ENCODE measurements around the gene SOX6.

DNA sequence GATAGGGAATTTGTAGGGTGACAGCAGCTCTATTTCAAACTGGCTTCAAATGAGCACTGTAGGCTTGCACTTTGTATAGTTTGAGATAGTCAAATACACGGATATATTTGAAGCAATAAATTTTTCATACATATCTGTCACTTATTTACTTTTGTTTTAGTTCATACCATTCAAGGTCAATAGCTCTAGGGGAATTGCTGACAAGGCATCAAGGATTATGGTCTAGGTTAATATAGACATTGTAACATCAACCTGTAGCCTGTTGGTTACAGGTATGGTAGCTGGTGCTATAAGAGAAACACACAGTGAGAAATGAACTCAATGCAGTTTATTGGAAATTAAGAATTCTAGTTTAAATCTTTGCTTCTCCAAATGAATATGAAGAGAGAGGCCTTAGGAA lies 267.6 kb downstream of the SOX6 start:
- TF ChIP-seq, protein P1, sequence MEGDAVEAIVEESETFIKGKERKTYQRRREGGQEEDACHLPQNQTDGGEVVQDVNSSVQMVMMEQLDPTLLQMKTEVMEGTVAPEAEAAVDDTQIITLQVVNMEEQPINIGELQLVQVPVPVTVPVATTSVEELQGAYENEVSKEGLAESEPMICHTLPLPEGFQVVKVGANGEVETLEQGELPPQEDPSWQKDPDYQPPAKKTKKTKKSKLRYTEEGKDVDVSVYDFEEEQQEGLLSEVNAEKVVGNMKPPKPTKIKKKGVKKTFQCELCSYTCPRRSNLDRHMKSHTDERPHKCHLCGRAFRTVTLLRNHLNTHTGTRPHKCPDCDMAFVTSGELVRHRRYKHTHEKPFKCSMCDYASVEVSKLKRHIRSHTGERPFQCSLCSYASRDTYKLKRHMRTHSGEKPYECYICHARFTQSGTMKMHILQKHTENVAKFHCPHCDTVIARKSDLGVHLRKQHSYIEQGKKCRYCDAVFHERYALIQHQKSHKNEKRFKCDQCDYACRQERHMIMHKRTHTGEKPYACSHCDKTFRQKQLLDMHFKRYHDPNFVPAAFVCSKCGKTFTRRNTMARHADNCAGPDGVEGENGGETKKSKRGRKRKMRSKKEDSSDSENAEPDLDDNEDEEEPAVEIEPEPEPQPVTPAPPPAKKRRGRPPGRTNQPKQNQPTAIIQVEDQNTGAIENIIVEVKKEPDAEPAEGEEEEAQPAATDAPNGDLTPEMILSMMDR (IDR thresholded peaks at IDR 0.05) = no peak
- no peak for TF ChIP-seq POLR2A (IDR thresholded peaks at IDR 0.05)
